Motor neuron (in vitro differentiated cells): ENCODE results near the gene MED23. TPM values are rescaled to one million over a fixed set of nuclear protein-coding genes. Genes with fewer than 3 reads are reported as not detected.

Experiments
- ATAC-seq, 8 experiments: fragments of 200-7000 bp; cut with Tn5 transposase; replicated peaks in 6 of 8; 2 replicates each; pipeline ENCODE4 v1.8.0; 2021; ENCODE audit warnings: mild to moderate bottlenecking in 8 of 8, moderate library complexity in 8 of 8
- H3K27ac ChIP-seq, 2 donors: fragments of 250-450 bp; sonication (Bioruptor Pico); 2 replicates each; pipeline ENCODE4 v1.9.0; 2021; ENCODE audit warnings: antibody characterized with exemption in 2 of 2, mild to moderate bottlenecking in 2 of 2, moderate library complexity in 1 of 2
- H3K4me1 ChIP-seq, 2 donors: fragments of 250-450 bp; sonication (Bioruptor Pico); replicated peaks in 1 of 2; 2 replicates each; pipeline ENCODE4 v1.6.1; 2021; ENCODE audit warnings: antibody characterized with exemption in 2 of 2, mild to moderate bottlenecking in 2 of 2, moderate library complexity in 1 of 2
- H3K4me3 ChIP-seq, 5 donors: fragments of 250-450 bp; sonication (Bioruptor Pico); 2 replicates each; pipeline ENCODE4 v1.9.0; 2021; ENCODE audit warnings: antibody characterized with exemption in 5 of 5, mild to moderate bottlenecking in 5 of 5, moderate library complexity in 4 of 5
- WGBS, 10 experiments: fragments of 450-650 bp; shearing (Covaris generic); methylation state at CpG; one replicate each; pipeline ENCODE4 v1.0.0; 2022; 5-methylcytosine and 5-hydroxymethylcytosine counted together
- in situ Hi-C, 9 experiments: fragments of 400-800 bp; cut with MboI; loops; one replicate each; pipeline ENCODE4 v1.15.0; 2021; ENCODE audit warnings: low sequenced_read_pairs in 9 of 9, low pct_unique_long_range_greater_than_20kb in 2 of 9; ENCODE audit not compliant: unreplicated experiment in 9 of 9
- total RNA-seq, 8 experiments: library from RNA; unstranded; fragments of 300-600 nt; gene quantifications; 2 replicates each; pipeline versions ENCODE4 v1.2.3 to v1.2.4, GENCODE V29; 2022

MED23 gene
- 10 to 100 TPM; 22.7 to 38.4 (median 26.9) TPM for total RNA-seq

- H3K4me3 ChIP-seq = peak within 1 kb of the TSS; percentile 62 to 78 (median 66)
- peaks cover 0 to 7% of the 10 kb centered on the region in 2 donors for H3K4me1 ChIP-seq
- peak within 1 kb of the TSS; percentile 75 to 88 for H3K27ac ChIP-seq
- peak; percentile 97 to 98 (median 98) for ATAC-seq
- in situ Hi-C loops = no loop called here
- 0 to 10% (median 0%) methylated on average over 2 to 27 of the region's 53 CpGs for WGBS, 10 experiments
Measured at GRCh38 chr6:131627724-131628682, at the start of gene MED23. TSS of gene MED23 (minus strand) at chr6:131628242. CDS start at chr6:131628049, 193 bp downstream.

GRCh38 chr6:131673184-131673583, 45.1 kb upstream of the MED23 start:
- Histone ChIP-seq H3K27ac (no peak overlapping the region), H3K4me1 (no peaks in the 10 kb centered on the region), H3K4me3 (no peak overlapping the region)
- in situ Hi-C loops = no loop called here
- WGBS, 10 experiments = 83 to 100% (median 96%) methylated on average over 1 to 2 of the region's 2 CpGs; no CpG with 5 or more reads in 2 of the 10 experiments
- ATAC-seq = no peak

GRCh38 chr6:131669891-131670290, 41.8 kb upstream of the MED23 start:
- whole genome bisulfite sequencing, 10 experiments = 0 to 100% (median 80%) methylated on average over 1 of the region's 1 CpG; no CpG with 5 or more reads in 1 of the 10 experiments
- in situ Hi-C loops = no loop called here
- ATAC-seq = no peak

GRCh38 chr6:131663578-131664165, 35.6 kb upstream of the MED23 start:
- no peak for ATAC-seq
- H3K4me1 ChIP-seq = peaks cover 0 to 8% of the 10 kb centered on the region in 2 donors
- in situ Hi-C loops = no loop called here
- no peak overlapping the region for H3K4me3 ChIP-seq
- 68 to 92% (median 82%) methylated on average over 1 to 2 of the region's 2 CpGs; no CpG with 5 or more reads in 2 of the 10 experiments for WGBS, 10 experiments
- no peak overlapping the region for H3K27ac ChIP-seq

More at GRCh38 chr6:131669891-131670290, 41.8 kb upstream of the MED23 start:
- no peak overlapping the region for H3K27ac ChIP-seq
- peaks cover 0 to 8% of the 10 kb centered on the region in 2 donors for H3K4me1 ChIP-seq
- H3K4me3 ChIP-seq = no peak overlapping the region

- WGBS, 10 experiments = 14 to 63% (median 29%) methylated on average over 1 of the region's 1 CpG; no CpG with 5 or more reads in 4 of the 10 experiments
- no peaks in the 10 kb centered on the region for H3K4me1 ChIP-seq
- in situ Hi-C loops = no loop called here
- no peak overlapping the region for H3K27ac ChIP-seq
- peak in 1 of 8 experiments; percentile 45 for ATAC-seq
- H3K4me3 ChIP-seq = no peak overlapping the region
Measured at GRCh38 chr6:131660195-131660594, 32.2 kb upstream of the MED23 start.

GRCh38 chr6:131658287-131658686, 30.2 kb upstream of the MED23 start:
- Histone ChIP-seq H3K4me1 (no peaks in the 10 kb centered on the region), H3K4me3 (no peak overlapping the region), H3K27ac (no peak overlapping the region)
- 80 to 100% (median 97%) methylated on average over 1 to 3 of the region's 3 CpGs; no CpG with 5 or more reads in 2 of the 10 experiments for WGBS, 10 experiments
- in situ Hi-C loops = no loop called here
- no peak for ATAC-seq

- WGBS, 10 experiments = 30 to 92% (median 68%) methylated on average over 1 to 6 of the region's 6 CpGs; no CpG with 5 or more reads in 4 of the 10 experiments
- ATAC-seq = peak in 2 of 8 experiments; percentile 58 to 68
Measured at GRCh38 chr6:131657630-131658111, 29.6 kb upstream of the MED23 start.

GRCh38 chr6:131657222-131657621, 29.2 kb upstream of the MED23 start:
- Histone ChIP-seq H3K4me1 (no peaks in the 10 kb centered on the region), H3K4me3 (no peak overlapping the region), H3K27ac (no peak overlapping the region)
- ATAC-seq = peak in 2 of 8 experiments; percentile 19 to 57
- in situ Hi-C loops = no loop called here
- 6 to 100% (median 71%) methylated on average over 1 to 2 of the region's 2 CpGs; no CpG with 5 or more reads in 1 of the 10 experiments for WGBS, 10 experiments

More at GRCh38 chr6:131657630-131658111, 29.6 kb upstream of the MED23 start:
- no peaks in the 10 kb centered on the region for H3K4me1 ChIP-seq
- no peak overlapping the region for H3K27ac ChIP-seq
- no peak overlapping the region for H3K4me3 ChIP-seq
- in situ Hi-C loops = no loop called here

- in situ Hi-C loops = no loop called here
- WGBS, 10 experiments = 83 to 100% (median 98%) methylated on average over 1 to 3 of the region's 3 CpGs; no CpG with 5 or more reads in 6 of the 10 experiments
- ATAC-seq = no peak
Measured at GRCh38 chr6:131656667-131657066, 28.6 kb upstream of the MED23 start.

GRCh38 chr6:131655951-131656350, 27.9 kb upstream of the MED23 start:
- no peak for ATAC-seq
- in situ Hi-C loops = no loop called here
- 67 to 100% (median 97%) methylated on average over 1 to 2 of the region's 2 CpGs; no CpG with 5 or more reads in 2 of the 10 experiments for WGBS, 10 experiments
- no peak overlapping the region for H3K27ac ChIP-seq
- H3K4me1 ChIP-seq = no peaks in the 10 kb centered on the region
- no peak overlapping the region for H3K4me3 ChIP-seq

More at GRCh38 chr6:131656667-131657066, 28.6 kb upstream of the MED23 start:
- no peak overlapping the region for H3K4me3 ChIP-seq
- no peaks in the 10 kb centered on the region for H3K4me1 ChIP-seq
- no peak overlapping the region for H3K27ac ChIP-seq

- no peak overlapping the region for H3K27ac ChIP-seq
- no peaks in the 10 kb centered on the region for H3K4me1 ChIP-seq
- no peak for ATAC-seq
- in situ Hi-C loops = no loop called here
- 80 to 100% (median 93%) methylated on average over 1 to 3 of the region's 3 CpGs; no CpG with 5 or more reads in 5 of the 10 experiments for WGBS, 10 experiments
- H3K4me3 ChIP-seq = no peak overlapping the region
Measured at GRCh38 chr6:131655387-131655786, 27.3 kb upstream of the MED23 start.

- no peaks in the 10 kb centered on the region for H3K4me1 ChIP-seq
- no peak for ATAC-seq
- no peak overlapping the region for H3K4me3 ChIP-seq
- no peak overlapping the region for H3K27ac ChIP-seq
- in situ Hi-C loops = no loop called here
- 53 to 94% (median 63%) methylated on average over 1 to 3 of the region's 3 CpGs; no CpG with 5 or more reads in 4 of the 10 experiments for WGBS, 10 experiments
Measured at GRCh38 chr6:131654326-131654725, 26.3 kb upstream of the MED23 start.

GRCh38 chr6:131652472-131652871, 24.4 kb upstream of the MED23 start:
- in situ Hi-C loops = no loop called here
- Histone ChIP-seq H3K4me3 (no peak overlapping the region), H3K27ac (no peak overlapping the region), H3K4me1 (no peaks in the 10 kb centered on the region)
- 60 to 100% (median 82%) methylated on average over 1 to 5 of the region's 5 CpGs; no CpG with 5 or more reads in 2 of the 10 experiments for WGBS, 10 experiments
- ATAC-seq = no peak
